Dendritic cell treated with granulocyte-macrophage colony-stimulating factor and Interleukin-4, amounts not matched to agents 40 ng/mL and 50 ng/mL, for 4 days (primary cell): Measurements from ENCODE around the gene MSTN.

ENCODE experiments used
- H3K27ac Mint-ChIP-seq: one replicate; pipeline ENCODE4 v1.8.0; 2022; ENCODE audit warnings: mild to moderate bottlenecking, mixed read lengths
- H3K27me3 Mint-ChIP-seq: one replicate; pipeline ENCODE4 v1.8.0; 2022; ENCODE audit warnings: mild to moderate bottlenecking, mixed read lengths
- H3K36me3 Mint-ChIP-seq: one replicate; pipeline ENCODE4 v1.8.0; 2022; ENCODE audit warnings: low read depth, mixed read lengths
- H3K4me1 Mint-ChIP-seq: one replicate; pipeline ENCODE4 v1.8.0; 2022; ENCODE audit warnings: low read depth, mixed read lengths
- H3K4me3 Mint-ChIP-seq: one replicate; pipeline ENCODE4 v1.8.0; 2022; ENCODE audit warnings: mild to moderate bottlenecking, moderate library complexity, mixed read lengths
- H3K9me3 Mint-ChIP-seq: one replicate; pipeline ENCODE4 v1.8.0; 2022; ENCODE audit warnings: mixed read lengths
- intact Hi-C: fragments of 100-400 bp; cut with micrococcal nuclease; formaldehyde crosslinking; loops from one replicate; pipeline ENCODE4 v1.15.0; 2022

MSTN gene

DNA sequence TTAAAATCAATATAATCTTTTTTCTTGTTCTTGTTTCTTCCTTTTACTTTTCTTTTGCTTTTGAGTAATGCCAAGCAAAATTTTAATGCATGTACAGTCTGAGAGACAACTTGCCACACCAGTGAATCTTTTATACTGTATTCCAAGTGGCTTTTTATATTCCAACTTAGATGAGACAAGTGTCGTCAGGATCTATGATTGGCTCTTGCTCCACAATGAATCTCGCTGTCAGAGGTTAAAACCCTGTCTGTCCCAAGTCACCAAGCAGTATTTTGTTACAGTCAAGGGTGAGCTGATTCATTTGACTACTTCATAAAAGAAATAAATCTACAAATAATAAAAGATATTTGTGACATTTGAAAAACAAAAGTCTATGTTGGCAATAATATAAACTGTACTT is at the start of gene MSTN:
TSS of gene MSTN (minus strand) at position 129 of the 400 bp plus-strand sequence. CDS start 133 bp downstream, outside the sequence.
- Mint-ChIP-seq H3K27ac (no peak within 1 kb of the TSS), H3K36me3 (no peaks in the 10 kb centered on the region), H3K4me3 (no peak within 1 kb of the TSS), H3K27me3 (no peaks in the 10 kb centered on the region), H3K9me3 (no peaks in the 10 kb centered on the region), H3K4me1 (no peaks in the 10 kb centered on the region)
- intact Hi-C loops, result no loop called here

GRCh38 chr2:190111166-190111565 is 48.6 kb upstream of the MSTN start:
- Mint-ChIP-seq H3K4me1 (no peaks in the 10 kb centered on the region), H3K27me3 (no peaks in the 10 kb centered on the region), H3K9me3 (no peaks in the 10 kb centered on the region), H3K4me3 (no peak overlapping the region), H3K27ac (no peak overlapping the region), H3K36me3 (no peaks in the 10 kb centered on the region)
- intact Hi-C loops, result no loop called here

GRCh38 chr2:190110699-190111098 is 48.2 kb upstream of the MSTN start:
- no peaks in the 10 kb centered on the region for H3K27me3 Mint-ChIP-seq
- no peaks in the 10 kb centered on the region for H3K4me1 Mint-ChIP-seq
- H3K4me3 Mint-ChIP-seq, result no peak overlapping the region
- H3K36me3 Mint-ChIP-seq, result no peaks in the 10 kb centered on the region
- no peaks in the 10 kb centered on the region for H3K9me3 Mint-ChIP-seq
- no peak overlapping the region for H3K27ac Mint-ChIP-seq
- intact Hi-C loops, result no loop called here

DNA sequence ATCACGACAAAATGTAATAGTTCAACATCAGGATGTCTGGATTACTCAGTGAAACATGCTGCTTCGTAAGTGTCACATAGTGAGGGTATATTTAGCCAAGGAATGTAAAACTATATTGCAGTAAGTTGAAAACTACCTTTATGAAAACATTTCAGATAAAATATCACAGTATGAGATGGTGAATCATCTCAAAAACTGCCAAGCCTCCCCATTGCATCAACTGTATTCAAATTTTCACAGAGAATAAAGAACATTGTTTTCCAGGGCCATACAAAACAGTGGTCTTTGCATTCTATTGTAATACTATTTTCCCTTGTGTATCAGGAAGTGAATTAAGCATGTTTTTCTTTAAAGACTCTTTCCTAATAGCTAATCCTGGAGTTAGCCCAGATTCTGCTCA is 47.6 kb upstream of the MSTN start:
- Mint-ChIP-seq H3K9me3 (no peaks in the 10 kb centered on the region), H3K4me3 (no peak overlapping the region), H3K27me3 (no peaks in the 10 kb centered on the region), H3K36me3 (no peaks in the 10 kb centered on the region), H3K27ac (no peak overlapping the region), H3K4me1 (no peaks in the 10 kb centered on the region)
- intact Hi-C loops, result no loop called here

DNA sequence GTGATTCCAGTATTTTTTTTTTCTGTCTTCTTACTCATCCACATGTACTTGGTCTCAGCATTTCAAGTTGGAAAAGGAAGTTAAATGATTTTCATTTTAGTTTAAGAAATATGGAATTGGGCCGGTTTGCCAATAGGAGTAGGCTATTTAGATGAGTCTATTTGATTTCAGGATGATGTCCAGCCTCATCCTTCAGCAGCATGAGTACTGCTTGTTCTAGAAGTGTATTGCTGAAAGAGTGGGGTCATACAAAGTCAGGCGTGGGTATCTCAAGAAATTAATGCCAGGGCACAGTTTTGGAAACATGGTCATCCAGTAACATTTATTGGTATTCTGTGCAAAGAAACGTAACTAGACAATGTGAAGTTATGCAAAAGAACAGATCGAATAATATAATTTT is 44.9 kb upstream of the MSTN start:
- no peaks in the 10 kb centered on the region for H3K4me1 Mint-ChIP-seq
- no peak overlapping the region for H3K4me3 Mint-ChIP-seq
- H3K36me3 Mint-ChIP-seq, result no peaks in the 10 kb centered on the region
- no peaks in the 10 kb centered on the region for H3K9me3 Mint-ChIP-seq
- H3K27ac Mint-ChIP-seq, result no peak overlapping the region
- H3K27me3 Mint-ChIP-seq, result no peaks in the 10 kb centered on the region
- intact Hi-C loops, result no loop called here

GRCh38 chr2:190106783-190107182 is 44.3 kb upstream of the MSTN start:
- Mint-ChIP-seq H3K27ac (no peak overlapping the region), H3K27me3 (no peaks in the 10 kb centered on the region), H3K9me3 (peaks cover 6% of the 10 kb centered on the region), H3K36me3 (no peaks in the 10 kb centered on the region), H3K4me3 (no peak overlapping the region), H3K4me1 (no peaks in the 10 kb centered on the region)
- intact Hi-C loops, result no loop called here

- H3K4me3 Mint-ChIP-seq, result no peak overlapping the region
- no peaks in the 10 kb centered on the region for H3K27me3 Mint-ChIP-seq
- H3K27ac Mint-ChIP-seq, result no peak overlapping the region
- intact Hi-C loops, result no loop called here
- peaks cover 11% of the 10 kb centered on the region for H3K9me3 Mint-ChIP-seq
- no peaks in the 10 kb centered on the region for H3K4me1 Mint-ChIP-seq
- H3K36me3 Mint-ChIP-seq, result no peaks in the 10 kb centered on the region
These were observed 43.0 kb upstream of the MSTN start for GRCh38 chr2:190105554-190105953.

- no peak overlapping the region for H3K27ac Mint-ChIP-seq
- no peak overlapping the region for H3K4me3 Mint-ChIP-seq
- no peaks in the 10 kb centered on the region for H3K27me3 Mint-ChIP-seq
- H3K4me1 Mint-ChIP-seq, result no peaks in the 10 kb centered on the region
- intact Hi-C loops, result no loop called here
- no peaks in the 10 kb centered on the region for H3K36me3 Mint-ChIP-seq
- H3K9me3 Mint-ChIP-seq, result peaks cover 20% of the 10 kb centered on the region
These were observed 40.6 kb upstream of the MSTN start for GRCh38 chr2:190103144-190103543.

- H3K4me3 Mint-ChIP-seq, result no peak overlapping the region
- intact Hi-C loops, result no loop called here
- no peak overlapping the region for H3K27ac Mint-ChIP-seq
- no peaks in the 10 kb centered on the region for H3K4me1 Mint-ChIP-seq
- peaks cover 20% of the 10 kb centered on the region for H3K9me3 Mint-ChIP-seq
- no peaks in the 10 kb centered on the region for H3K27me3 Mint-ChIP-seq
- H3K36me3 Mint-ChIP-seq, result no peaks in the 10 kb centered on the region
These were observed 37.6 kb upstream of the MSTN start for GRCh38 chr2:190099890-190100697.

- intact Hi-C loops, result no loop called here
- H3K36me3 Mint-ChIP-seq, result no peaks in the 10 kb centered on the region
- no peak overlapping the region for H3K27ac Mint-ChIP-seq
- no peaks in the 10 kb centered on the region for H3K27me3 Mint-ChIP-seq
- peaks cover 20% of the 10 kb centered on the region for H3K9me3 Mint-ChIP-seq
- no peak overlapping the region for H3K4me3 Mint-ChIP-seq
- no peaks in the 10 kb centered on the region for H3K4me1 Mint-ChIP-seq
These were observed 36.3 kb upstream of the MSTN start for GRCh38 chr2:190098851-190099250.

DNA sequence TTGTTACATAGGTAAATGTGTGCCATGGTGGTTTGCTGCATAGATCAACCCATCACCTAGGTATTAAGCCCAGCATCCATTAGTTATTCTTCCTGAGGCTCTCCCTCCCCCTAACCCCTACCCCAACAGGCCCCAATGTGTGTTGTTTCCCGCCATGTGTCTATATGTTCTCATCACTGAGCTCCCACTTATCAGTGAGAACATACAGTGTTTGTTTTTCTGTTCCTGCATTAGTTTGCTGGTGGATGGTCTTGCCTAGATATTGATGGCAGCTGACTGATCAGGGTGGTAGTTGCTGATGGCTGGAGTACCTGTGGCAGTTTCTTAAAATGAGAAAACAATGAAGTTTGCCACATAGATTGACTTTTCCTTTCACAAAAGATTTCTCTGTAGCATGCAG is 34.6 kb upstream of the MSTN start:
- intact Hi-C loops, result no loop called here

GRCh38 chr2:190094316-190094871 is 31.9 kb upstream of the MSTN start:
- no peaks in the 10 kb centered on the region for H3K27me3 Mint-ChIP-seq
- intact Hi-C loops, result no loop called here
- no peak overlapping the region for H3K27ac Mint-ChIP-seq
- no peak overlapping the region for H3K4me3 Mint-ChIP-seq
- H3K4me1 Mint-ChIP-seq, result no peaks in the 10 kb centered on the region
- no peaks in the 10 kb centered on the region for H3K36me3 Mint-ChIP-seq
- peaks cover 9% of the 10 kb centered on the region for H3K9me3 Mint-ChIP-seq

More for the DNA sequence above, 34.6 kb upstream of the MSTN start:
- no peaks in the 10 kb centered on the region for H3K36me3 Mint-ChIP-seq
- H3K9me3 Mint-ChIP-seq, result peaks cover 18% of the 10 kb centered on the region
- no peak overlapping the region for H3K4me3 Mint-ChIP-seq
- H3K27ac Mint-ChIP-seq, result no peak overlapping the region
- H3K4me1 Mint-ChIP-seq, result no peaks in the 10 kb centered on the region
- H3K27me3 Mint-ChIP-seq, result no peaks in the 10 kb centered on the region

- Mint-ChIP-seq H3K4me3 (no peak overlapping the region), H3K9me3 (peaks cover 5% of the 10 kb centered on the region), H3K4me1 (no peaks in the 10 kb centered on the region), H3K27ac (no peak overlapping the region), H3K27me3 (no peaks in the 10 kb centered on the region), H3K36me3 (no peaks in the 10 kb centered on the region)
- intact Hi-C loops, result no loop called here
These were observed 31.3 kb upstream of the MSTN start for GRCh38 chr2:190093793-190094192.

GRCh38 chr2:190090148-190090547 is 27.6 kb upstream of the MSTN start:
- no peak overlapping the region for H3K4me3 Mint-ChIP-seq
- intact Hi-C loops, result no loop called here
- no peaks in the 10 kb centered on the region for H3K4me1 Mint-ChIP-seq
- no peaks in the 10 kb centered on the region for H3K36me3 Mint-ChIP-seq
- H3K9me3 Mint-ChIP-seq, result no peaks in the 10 kb centered on the region
- H3K27ac Mint-ChIP-seq, result no peak overlapping the region
- no peaks in the 10 kb centered on the region for H3K27me3 Mint-ChIP-seq

DNA sequence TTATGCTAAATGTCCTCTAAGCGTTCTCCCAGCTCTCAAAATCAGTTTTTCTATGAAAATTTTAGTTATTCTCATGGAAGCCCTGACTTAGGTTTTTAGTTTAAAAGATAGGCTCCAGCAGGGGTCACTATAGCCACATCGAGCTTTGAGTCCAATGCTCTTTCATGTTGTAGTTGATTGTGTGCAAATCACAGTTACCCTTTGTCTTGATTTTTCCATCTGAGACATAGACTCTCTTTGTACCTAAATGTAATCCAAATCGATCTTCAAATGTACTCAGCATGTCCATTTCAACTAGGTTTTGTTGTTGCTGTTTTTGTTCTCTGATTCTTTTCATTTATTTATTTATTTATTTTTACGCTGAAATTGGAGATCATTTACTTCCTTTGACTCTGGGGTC is 26.4 kb upstream of the MSTN start:
- Mint-ChIP-seq H3K9me3 (no peaks in the 10 kb centered on the region), H3K4me1 (no peaks in the 10 kb centered on the region), H3K36me3 (no peaks in the 10 kb centered on the region), H3K4me3 (no peak overlapping the region), H3K27me3 (no peaks in the 10 kb centered on the region), H3K27ac (no peak overlapping the region)
- intact Hi-C loops, result loop anchor here (2.0 to 5.0 kb wide), 5 partner anchors 188 to 716 kb away; no protein-coding TSS in a partner anchor
